ENCODE results near the gene KIF16B. TPM values are rescaled to one million over a fixed set of nuclear protein-coding genes. Genes with fewer than 3 reads are reported as not detected.
"Not testable (repeated sequence)": the region's sequence is repeated elsewhere in the genome, so short reads cannot be mapped to it uniquely, and the experiment has no call there.

KIF16B gene
- total RNA-seq, 2 experiments from 2014 or later, result 5.5 to 5.8 TPM

GRCh38 chr20:16537025-16537665 lies 36.1 kb downstream of the KIF16B start:
- POLR2A ChIA-PET, result no interaction called here
- H3K36me3 Mint-ChIP-seq, result no peaks in the 10 kb centered on the region
- H3K27me3 Mint-ChIP-seq, result no peaks in the 10 kb centered on the region
- ATAC-seq (ENCODE audit: low read depth) (no peak), DNase-seq (no peak)
- no peak overlapping the region for H3K4me3 Mint-ChIP-seq
- H3K9me3 Mint-ChIP-seq, result no peaks in the 10 kb centered on the region
- H3K27ac Mint-ChIP-seq, result no peak overlapping the region
- H3K4me1 Mint-ChIP-seq, result no peaks in the 10 kb centered on the region

GRCh38 chr20:16535277-16535676 lies 38.0 kb downstream of the KIF16B start:
- POLR2A ChIA-PET, result no interaction called here
- Mint-ChIP-seq H3K4me3 (no peak overlapping the region), H3K4me1 (no peaks in the 10 kb centered on the region), H3K36me3 (no peaks in the 10 kb centered on the region), H3K27me3 (no peaks in the 10 kb centered on the region), H3K9me3 (no peaks in the 10 kb centered on the region), H3K27ac (no peak overlapping the region)
- DNase-seq (no peak), ATAC-seq (ENCODE audit: low read depth) (no peak)

GRCh38 chr20:16533502-16533901 lies 39.7 kb downstream of the KIF16B start:
- Mint-ChIP-seq H3K4me3 (no peak overlapping the region), H3K9me3 (no peaks in the 10 kb centered on the region), H3K4me1 (no peaks in the 10 kb centered on the region), H3K27me3 (no peaks in the 10 kb centered on the region), H3K36me3 (no peaks in the 10 kb centered on the region), H3K27ac (no peak overlapping the region)
- POLR2A ChIA-PET, result no interaction called here
- ATAC-seq (ENCODE audit: low read depth) (no peak), DNase-seq (no peak)

- H3K27ac Mint-ChIP-seq, result no peak overlapping the region
- H3K4me1 Mint-ChIP-seq, result no peaks in the 10 kb centered on the region
- H3K27me3 Mint-ChIP-seq, result no peaks in the 10 kb centered on the region
- no peaks in the 10 kb centered on the region for H3K9me3 Mint-ChIP-seq
- no peak overlapping the region for H3K4me3 Mint-ChIP-seq
- no peaks in the 10 kb centered on the region for H3K36me3 Mint-ChIP-seq
- POLR2A ChIA-PET, result no interaction called here
- ATAC-seq (ENCODE audit: low read depth), result no peak
- no peak for DNase-seq
Observed at GRCh38 chr20:16531485-16531884, 41.8 kb downstream of the KIF16B start.

GRCh38 chr20:16530201-16530681 lies 43.0 kb downstream of the KIF16B start:
- Mint-ChIP-seq H3K4me3 (no peak overlapping the region), H3K27ac (no peak overlapping the region), H3K27me3 (no peaks in the 10 kb centered on the region), H3K36me3 (no peaks in the 10 kb centered on the region), H3K4me1 (no peaks in the 10 kb centered on the region), H3K9me3 (no peaks in the 10 kb centered on the region)
- DNase-seq, result no peak
- POLR2A ChIA-PET, result no interaction called here
- ATAC-seq (ENCODE audit: low read depth), result no peak

- H3K9me3 Mint-ChIP-seq, result no peaks in the 10 kb centered on the region
- POLR2A ChIA-PET, result no interaction called here
- H3K27ac Mint-ChIP-seq, result no peak overlapping the region
- DNase-seq (no peak), ATAC-seq (ENCODE audit: low read depth) (no peak)
- H3K4me3 Mint-ChIP-seq, result no peak overlapping the region
- H3K36me3 Mint-ChIP-seq, result no peaks in the 10 kb centered on the region
- no peaks in the 10 kb centered on the region for H3K4me1 Mint-ChIP-seq
- H3K27me3 Mint-ChIP-seq, result no peaks in the 10 kb centered on the region
Observed at GRCh38 chr20:16528078-16528477, 45.2 kb downstream of the KIF16B start.

- Mint-ChIP-seq H3K9me3 (no peaks in the 10 kb centered on the region), H3K4me3 (no peak overlapping the region), H3K36me3 (no peaks in the 10 kb centered on the region), H3K27me3 (no peaks in the 10 kb centered on the region), H3K27ac (no peak overlapping the region), H3K4me1 (no peaks in the 10 kb centered on the region)
- POLR2A ChIA-PET, result no interaction called here
- no peak for ATAC-seq (ENCODE audit: low read depth)
- no peak for DNase-seq
Observed at GRCh38 chr20:16527438-16527837, 45.8 kb downstream of the KIF16B start.

- Mint-ChIP-seq H3K27me3 (no peaks in the 10 kb centered on the region), H3K36me3 (no peaks in the 10 kb centered on the region), H3K4me1 (no peaks in the 10 kb centered on the region), H3K9me3 (no peaks in the 10 kb centered on the region), H3K27ac (no peak overlapping the region), H3K4me3 (no peak overlapping the region)
- POLR2A ChIA-PET, result no interaction called here
- no peak for DNase-seq
- ATAC-seq (ENCODE audit: low read depth), result no peak
Observed at GRCh38 chr20:16526433-16527380, 46.5 kb downstream of the KIF16B start.

GRCh38 chr20:16522651-16523050 lies 50.6 kb downstream of the KIF16B start:
- DNase-seq; POLR2A ChIA-PET; H3K27me3 Mint-ChIP-seq; H3K36me3 Mint-ChIP-seq; H3K9me3 Mint-ChIP-seq; ATAC-seq (ENCODE audit: low read depth); H3K27ac Mint-ChIP-seq; H3K4me1 Mint-ChIP-seq; H3K4me3 Mint-ChIP-seq: not testable (repeated sequence)

GRCh38 chr20:16520154-16520553 lies 53.1 kb downstream of the KIF16B start:
- POLR2A ChIA-PET, result no interaction called here
- H3K4me1 Mint-ChIP-seq, result peaks cover 2% of the 10 kb centered on the region
- no peaks in the 10 kb centered on the region for H3K9me3 Mint-ChIP-seq
- DNase-seq (no peak), ATAC-seq (ENCODE audit: low read depth) (no peak)
- peaks cover 2% of the 10 kb centered on the region for H3K27me3 Mint-ChIP-seq
- no peak overlapping the region for H3K4me3 Mint-ChIP-seq
- no peak overlapping the region for H3K27ac Mint-ChIP-seq
- no peaks in the 10 kb centered on the region for H3K36me3 Mint-ChIP-seq

GRCh38 chr20:16519673-16520072 lies 53.6 kb downstream of the KIF16B start:
- H3K4me1 Mint-ChIP-seq; H3K27me3 Mint-ChIP-seq; H3K9me3 Mint-ChIP-seq; H3K27ac Mint-ChIP-seq; POLR2A ChIA-PET; H3K4me3 Mint-ChIP-seq; DNase-seq; H3K36me3 Mint-ChIP-seq; ATAC-seq (ENCODE audit: low read depth): not testable (repeated sequence)

GRCh38 chr20:16518784-16519084 lies 54.5 kb downstream of the KIF16B start:
- POLR2A ChIA-PET, result no interaction called here
- no peak overlapping the region for H3K27ac Mint-ChIP-seq

GRCh38 chr20:16517946-16518783 lies 55.1 kb downstream of the KIF16B start:
- no peak overlapping the region for H3K27ac Mint-ChIP-seq
- no peak for ATAC-seq (ENCODE audit: low read depth)
- POLR2A ChIA-PET, result no interaction called here

More at GRCh38 chr20:16518784-16519084, 54.5 kb downstream of the KIF16B start:
- Mint-ChIP-seq H3K9me3 (no peaks in the 10 kb centered on the region), H3K27me3 (peaks cover 2% of the 10 kb centered on the region), H3K4me3 (no peak overlapping the region), H3K4me1 (peaks cover 2% of the 10 kb centered on the region), H3K36me3 (no peaks in the 10 kb centered on the region)
- DNase-seq (no peak), ATAC-seq (ENCODE audit: low read depth) (no peak)

More at GRCh38 chr20:16517946-16518783, 55.1 kb downstream of the KIF16B start:
- Mint-ChIP-seq H3K4me3 (no peak overlapping the region), H3K36me3 (no peaks in the 10 kb centered on the region), H3K4me1 (peaks cover 2% of the 10 kb centered on the region), H3K27me3 (peaks cover 2% of the 10 kb centered on the region), H3K9me3 (no peaks in the 10 kb centered on the region)
- no peak for DNase-seq

Measured in activated naive CD8-positive, alpha-beta T cell treated with anti-CD3 and anti-CD28 coated beads, Interleukin-2, amount 10 ng/mL, durations not matched to agents 7 days and 5 days (primary cell).